Measurements from ENCODE around the gene HNRNPU. TPM values are rescaled to one million over a fixed set of nuclear protein-coding genes. Genes with fewer than 3 reads are reported as not detected.

HNRNPU gene
- polyA plus RNA-seq, 3 donors = 71.5 to 197 (median 143) TPM

DNA sequence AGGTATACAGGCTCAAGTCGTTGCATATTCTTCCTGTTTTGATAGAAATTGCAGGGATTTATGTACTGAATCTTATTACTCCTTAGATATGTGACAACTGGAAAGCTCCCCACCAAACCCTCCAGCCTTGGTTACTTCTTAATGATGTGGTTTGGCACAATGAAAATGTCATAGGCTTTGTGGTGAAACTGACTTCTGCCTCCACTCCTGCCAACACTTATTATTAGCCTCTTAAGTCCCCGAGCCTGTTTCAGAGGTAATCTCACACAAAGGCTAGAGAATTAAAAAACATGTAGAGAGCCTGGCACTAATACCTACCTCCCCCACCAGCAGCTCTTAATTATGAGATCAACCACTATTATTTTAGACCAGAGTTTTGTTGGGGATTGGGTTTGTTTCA lies 24.7 kb downstream of the HNRNPU start:
- H3K4me1 ChIP-seq (ENCODE audit: control insufficient read depth in 1 of 2, insufficient read depth in 2 of 2, low read length in 2 of 2) = peaks cover 12 to 23% of the 10 kb centered on the region in 2 donors
- peaks cover 40 to 52% of the 10 kb centered on the region in 2 donors for H3K36me3 ChIP-seq (replicated peaks in 1 of 2; ENCODE audit: control insufficient read depth in 1 of 2, insufficient read depth in 2 of 2, low read length in 2 of 2)
- intact Hi-C loops (cut with micrococcal nuclease) = loop anchor here (10.0 kb wide), 2 partner anchors 135 to 185 kb away; partner anchors contain the start of gene DESI2 (in 1 of the 2)
- H3K4me2 ChIP-seq (replicated peaks; ENCODE audit: extremely low read depth, low read length, poor library complexity, severe bottlenecking) = no peak overlapping the region
- H3K4me3 Mint-ChIP-seq = no peak overlapping the region
- H4K20me1 ChIP-seq (ENCODE audit: insufficient read depth, low read length) = peaks cover 40% of the 10 kb centered on the region
- peak overlapping the region in 1 of 2 donors; percentile 95 for H3K27ac ChIP-seq (ENCODE audit: low read depth in 1 of 2, low read length in 2 of 2)
- H3K27ac Mint-ChIP-seq = peak overlapping the region in 1 of 7 donors; percentile 32
- no peaks in the 10 kb centered on the region for H3K9me3 ChIP-seq (replicated peaks in 1 of 2; ENCODE audit: control insufficient read depth in 1 of 2, insufficient read depth in 1 of 2, low read length in 2 of 2)
- H2AFZ ChIP-seq (ENCODE audit: insufficient read depth, low read depth, low read length, poor library complexity, severe bottlenecking) = no peak overlapping the region
- DNase-seq = no peak
- peaks cover 39% of the 10 kb centered on the region for H3K4me1 Mint-ChIP-seq
- H3K27me3 ChIP-seq (ENCODE audit: control insufficient read depth in 2 of 2, insufficient read depth in 2 of 2, low read length in 2 of 2) = no peaks in the 10 kb centered on the region
- no peak overlapping the region for H3K9ac ChIP-seq (ENCODE audit: insufficient read depth, low read length, poor library complexity, severe bottlenecking)
- H3K4me3 ChIP-seq (replicated peaks in 1 of 3; ENCODE audit: low read depth in 2 of 3, low read length in 3 of 3) = no peak overlapping the region
- no peaks in the 10 kb centered on the region for H3K9me3 Mint-ChIP-seq
- peaks cover 49 to 62% of the 10 kb centered on the region in 2 donors for H3K36me3 Mint-ChIP-seq
- H3K27me3 Mint-ChIP-seq (ENCODE audit: low read depth in 3 of 3) = no peaks in the 10 kb centered on the region
- H3K79me2 ChIP-seq (ENCODE audit: insufficient read depth, low read length) = peaks cover 90% of the 10 kb centered on the region
- no peak for TF ChIP-seq CTCF (IDR thresholded peaks at IDR 0.05)
- WGBS (ENCODE audit: insufficient coverage) = no CpG with 5 or more reads among the region's 2 CpGs

DNA sequence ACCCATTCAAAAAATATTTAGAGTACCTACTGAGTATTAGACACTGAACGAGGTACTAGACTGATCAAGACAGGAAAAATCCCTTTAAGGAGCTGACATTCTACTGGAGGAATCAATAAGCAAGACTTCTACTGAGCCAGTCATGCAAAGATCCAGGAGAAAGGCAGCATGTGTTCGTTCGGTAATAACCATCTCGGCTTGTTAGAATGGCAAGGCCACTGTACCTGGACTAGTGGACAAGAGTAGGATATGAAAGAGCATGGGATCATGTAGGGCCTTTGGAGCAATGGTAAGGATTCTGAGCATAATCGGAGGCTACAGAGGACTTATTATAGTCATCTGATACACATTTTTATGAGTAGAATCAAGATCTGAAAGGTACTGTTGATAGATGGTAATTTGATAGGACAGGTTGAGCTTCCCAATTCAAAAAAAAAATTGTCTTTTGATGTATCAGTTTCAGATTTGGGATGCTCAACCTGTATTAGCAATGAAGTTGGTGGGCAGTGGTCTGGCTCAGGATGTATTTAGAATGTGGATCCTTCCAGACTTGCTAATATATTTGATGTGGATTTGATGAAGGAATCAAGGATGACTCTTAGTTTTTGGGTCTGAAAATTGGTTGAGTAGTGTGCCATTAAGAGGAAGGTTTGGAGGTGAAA lies 26.6 kb downstream of the HNRNPU start:
- peaks cover 71% of the 10 kb centered on the region for H3K79me2 ChIP-seq (ENCODE audit: insufficient read depth, low read length)
- H3K4me2 ChIP-seq (replicated peaks; ENCODE audit: extremely low read depth, low read length, poor library complexity, severe bottlenecking) = no peak overlapping the region
- no peak overlapping the region for H3K9ac ChIP-seq (ENCODE audit: insufficient read depth, low read length, poor library complexity, severe bottlenecking)
- Mint-ChIP-seq H3K4me3 (no peak overlapping the region), H3K4me1 (peaks cover 43% of the 10 kb centered on the region), H3K36me3 (peaks cover 34 to 43% of the 10 kb centered on the region in 2 donors), H3K9me3 (no peaks in the 10 kb centered on the region), H3K27ac (peak overlapping the region in 4 of 7 donors; percentile 12 to 52 (median 37)), H3K27me3 (ENCODE audit: low read depth in 3 of 3) (no peaks in the 10 kb centered on the region)
- H3K27ac ChIP-seq (ENCODE audit: low read depth in 1 of 2, low read length in 2 of 2) = peak overlapping the region in 1 of 2 donors; percentile 95
- H3K4me1 ChIP-seq (ENCODE audit: control insufficient read depth in 1 of 2, insufficient read depth in 2 of 2, low read length in 2 of 2) = peaks cover 19 to 31% of the 10 kb centered on the region in 2 donors
- no peak overlapping the region for H2AFZ ChIP-seq (ENCODE audit: insufficient read depth, low read depth, low read length, poor library complexity, severe bottlenecking)
- no peak for DNase-seq
- peaks cover 22 to 33% of the 10 kb centered on the region in 2 donors for H3K36me3 ChIP-seq (replicated peaks in 1 of 2; ENCODE audit: control insufficient read depth in 1 of 2, insufficient read depth in 2 of 2, low read length in 2 of 2)
- no peak overlapping the region for H3K4me3 ChIP-seq (replicated peaks in 1 of 3; ENCODE audit: low read depth in 2 of 3, low read length in 3 of 3)
- TF ChIP-seq CTCF (IDR thresholded peaks at IDR 0.05) = no peak
- H4K20me1 ChIP-seq (ENCODE audit: insufficient read depth, low read length) = peaks cover 24% of the 10 kb centered on the region
- intact Hi-C loops (cut with micrococcal nuclease) = loop anchor here (10.0 kb wide), 2 partner anchors 137 to 183 kb away; partner anchors contain the start of gene DESI2 (in 1 of the 2)
- WGBS (ENCODE audit: insufficient coverage) = 90% methylated on average over 4 of the region's 5 CpGs
- H3K9me3 ChIP-seq (replicated peaks in 1 of 2; ENCODE audit: control insufficient read depth in 1 of 2, insufficient read depth in 1 of 2, low read length in 2 of 2) = no peaks in the 10 kb centered on the region
- H3K27me3 ChIP-seq (ENCODE audit: control insufficient read depth in 2 of 2, insufficient read depth in 2 of 2, low read length in 2 of 2) = no peaks in the 10 kb centered on the region

Measured in CD14-positive monocyte (primary cell).